GM21619 (cell line): ENCODE measurements around the gene PSMD1.
"Not testable (repeated sequence)": the region's sequence is repeated elsewhere in the genome, so short reads cannot be mapped to it uniquely, and the experiment has no call there.

Experiments used
- ATAC-seq: cut with Tn5 transposase; IDR thresholded peaks from one replicate; pipeline ENCODE4 v1.9.1; 2021; ENCODE audit not compliant: unreplicated experiment

The PSMD1 gene

GRCh38 chr2:231056453-231057416, at the start of gene PSMD1:
Gene PSMD1, plus strand, starts transcription at chr2:231056867. Its CDS starts 159 bp downstream, at chr2:231057026.
- ATAC-seq, result peak; percentile 70

DNA sequence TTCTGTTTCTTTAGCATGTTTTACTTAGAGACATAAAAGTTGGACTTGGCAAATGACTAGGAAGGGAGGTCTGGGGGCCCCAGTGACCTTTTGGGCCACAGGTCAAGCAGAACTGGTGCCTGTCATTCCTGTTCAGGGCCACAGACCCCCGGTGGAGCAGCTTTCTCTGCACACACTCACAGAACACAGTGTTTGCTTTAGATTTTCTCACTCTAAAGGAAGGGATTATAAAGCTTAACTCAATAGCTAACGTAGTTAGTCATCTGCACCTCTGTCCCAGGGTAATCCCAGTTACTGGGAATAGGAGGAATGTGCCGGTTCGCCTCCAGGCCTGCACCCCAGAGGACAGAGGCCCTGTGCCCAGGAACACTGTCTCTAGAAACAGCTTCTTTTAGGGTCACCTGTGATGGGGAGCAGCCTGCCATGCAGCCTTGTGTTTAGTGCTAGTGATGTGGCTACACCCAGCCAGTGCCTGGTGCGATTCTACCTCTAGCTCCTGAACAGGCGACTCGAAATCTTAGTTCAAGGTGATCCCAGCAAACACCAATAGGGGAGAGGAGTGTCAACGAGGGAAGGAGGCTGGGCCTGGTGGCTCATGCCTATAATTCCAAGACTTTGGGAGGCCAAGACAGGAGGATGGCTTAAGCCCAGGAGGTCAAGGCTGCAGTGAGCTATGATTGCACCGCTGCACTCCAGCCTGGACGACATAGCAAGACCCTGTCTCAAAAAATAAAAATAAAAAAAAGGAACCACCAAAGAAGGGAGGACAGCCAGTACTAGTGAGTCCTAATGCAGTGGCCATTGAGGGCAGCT, 49.2 kb upstream of the PSMD1 start:
- ATAC-seq, result no peak

GRCh38 chr2:231008131-231008530, 48.5 kb upstream of the PSMD1 start:
- no peak for ATAC-seq

DNA sequence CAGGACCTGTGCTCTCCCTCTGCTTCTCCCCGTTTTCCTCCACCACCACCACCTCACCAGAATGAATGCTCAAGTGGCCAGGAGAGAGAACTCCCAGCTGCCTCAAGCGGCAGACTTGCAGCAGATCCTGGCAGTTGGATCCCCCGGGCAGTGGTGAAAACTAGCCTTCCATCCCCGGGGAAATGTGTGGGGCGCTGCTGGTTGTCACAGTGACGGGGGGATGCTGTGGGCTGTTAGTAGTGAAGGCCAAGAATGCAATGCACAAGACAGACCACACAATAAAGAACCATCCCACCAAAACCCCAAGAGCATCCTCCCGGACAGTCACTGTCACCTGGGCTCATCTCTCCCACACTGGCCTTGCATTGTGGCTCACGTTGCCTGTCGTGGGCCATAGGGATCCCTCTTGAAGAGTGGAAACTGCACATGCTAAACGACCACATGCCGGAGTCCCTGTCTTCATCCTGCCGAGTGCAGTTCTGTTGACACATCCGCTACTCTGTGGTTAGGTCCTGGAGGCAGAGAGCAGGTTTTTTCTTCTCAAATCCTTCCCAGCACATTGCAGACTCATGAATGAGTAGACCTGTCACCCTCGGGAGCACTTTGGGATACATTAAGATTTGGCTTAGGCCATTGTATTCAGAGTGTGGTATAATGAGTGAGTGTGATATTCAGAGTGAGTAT, 47.3 kb upstream of the PSMD1 start:
- ATAC-seq, result no peak

- ATAC-seq, result no peak
Observed at GRCh38 chr2:231010201-231010730, 46.4 kb upstream of the PSMD1 start.

- ATAC-seq, result no peak
Observed at GRCh38 chr2:231011526-231011925, 45.1 kb upstream of the PSMD1 start.

DNA sequence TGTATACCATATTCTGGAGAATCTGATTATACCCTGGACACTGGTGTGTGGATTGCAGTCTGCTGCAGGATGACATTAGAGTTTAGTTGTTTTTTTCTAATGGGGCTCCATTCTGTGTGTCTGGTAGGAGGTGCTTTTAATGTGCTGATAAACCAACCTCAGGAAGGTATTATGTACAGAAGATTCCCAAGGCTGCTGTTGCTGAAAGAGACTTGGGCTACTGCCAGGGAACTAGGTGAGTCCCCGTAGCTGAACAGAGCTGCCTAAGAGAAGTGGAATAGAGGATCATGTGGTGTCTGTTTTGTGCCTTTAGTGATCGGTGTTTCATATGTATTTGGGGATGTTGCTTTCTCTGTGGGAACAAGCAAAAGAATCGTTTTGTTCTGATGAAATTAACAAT, 44.2 kb upstream of the PSMD1 start:
- no peak for ATAC-seq

DNA sequence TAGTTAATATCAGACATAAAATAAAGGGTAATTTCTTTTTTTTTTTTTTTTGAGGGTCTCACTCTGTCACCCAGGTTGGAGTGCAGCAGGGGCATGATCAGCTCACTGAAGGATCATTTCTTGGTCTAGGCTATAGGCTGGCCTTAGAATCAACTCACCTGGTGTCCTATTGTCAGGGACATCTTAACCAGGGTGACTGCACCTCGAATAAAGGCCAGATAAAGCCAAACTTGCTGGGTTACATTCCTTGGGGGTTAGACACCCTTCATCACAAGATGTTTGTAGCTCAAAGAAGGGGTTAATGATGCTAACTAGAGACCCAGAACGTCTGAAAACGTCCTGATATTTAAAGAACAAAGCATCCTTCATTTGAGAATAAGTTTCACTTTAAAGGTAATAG, 42.8 kb upstream of the PSMD1 start:
- ATAC-seq, result no peak

GRCh38 chr2:231015478-231015877, 41.2 kb upstream of the PSMD1 start:
- ATAC-seq, result no peak

DNA sequence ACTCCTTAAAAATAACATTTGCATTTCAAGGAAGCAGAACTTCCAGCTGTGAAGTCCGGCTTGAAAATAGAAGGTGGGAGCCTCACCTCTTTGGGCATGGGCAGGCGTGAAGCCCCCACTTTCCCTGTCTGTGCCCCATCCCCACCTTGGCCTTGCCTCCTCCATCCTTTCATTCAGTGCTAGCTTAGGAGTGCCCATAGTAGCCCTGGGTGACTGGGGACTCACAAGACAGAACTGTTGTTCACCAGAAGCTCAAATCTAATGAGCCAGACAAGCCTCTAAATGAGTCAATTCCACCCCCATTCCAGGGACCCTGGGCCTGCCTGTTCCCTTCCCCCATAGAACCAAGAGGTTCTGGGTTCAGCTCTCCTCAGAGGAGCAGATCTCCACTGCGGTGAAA, 40.7 kb upstream of the PSMD1 start:
- no peak for ATAC-seq

DNA sequence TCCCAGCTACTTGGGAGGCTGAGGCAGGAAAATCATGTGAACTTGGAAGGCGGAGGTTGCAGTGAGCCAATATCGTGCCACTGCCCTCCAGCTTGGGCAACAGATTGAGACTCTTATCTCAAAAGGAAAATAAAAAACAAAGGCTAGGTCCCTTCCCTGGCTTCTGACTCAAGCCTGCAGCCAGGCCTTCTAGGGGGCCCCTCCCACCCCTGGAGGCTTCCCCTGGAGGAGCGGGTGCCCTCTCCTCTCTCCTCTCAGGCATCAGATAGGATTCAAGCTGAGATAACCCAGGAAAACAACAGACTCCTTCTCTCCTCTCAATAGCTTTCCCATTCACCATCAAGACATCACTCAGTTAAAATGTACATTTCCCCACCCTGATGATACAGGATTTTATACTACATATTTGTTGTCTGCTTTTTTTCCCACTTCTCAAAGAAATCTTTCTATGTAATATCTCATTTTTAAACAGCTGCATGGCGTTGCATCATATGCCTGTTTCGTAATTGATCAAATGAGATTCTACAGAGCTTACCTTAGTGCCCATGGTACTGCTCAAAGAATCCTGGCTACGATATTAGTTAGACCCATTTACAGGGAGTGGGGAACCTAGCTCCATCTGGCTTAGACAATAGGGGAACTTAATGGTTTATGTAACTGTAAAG, 40.0 kb upstream of the PSMD1 start:
- no peak for ATAC-seq

GRCh38 chr2:231017231-231017598, 39.5 kb upstream of the PSMD1 start:
- ATAC-seq, result no peak

GRCh38 chr2:231018184-231018583, 38.5 kb upstream of the PSMD1 start:
- no peak for ATAC-seq

DNA sequence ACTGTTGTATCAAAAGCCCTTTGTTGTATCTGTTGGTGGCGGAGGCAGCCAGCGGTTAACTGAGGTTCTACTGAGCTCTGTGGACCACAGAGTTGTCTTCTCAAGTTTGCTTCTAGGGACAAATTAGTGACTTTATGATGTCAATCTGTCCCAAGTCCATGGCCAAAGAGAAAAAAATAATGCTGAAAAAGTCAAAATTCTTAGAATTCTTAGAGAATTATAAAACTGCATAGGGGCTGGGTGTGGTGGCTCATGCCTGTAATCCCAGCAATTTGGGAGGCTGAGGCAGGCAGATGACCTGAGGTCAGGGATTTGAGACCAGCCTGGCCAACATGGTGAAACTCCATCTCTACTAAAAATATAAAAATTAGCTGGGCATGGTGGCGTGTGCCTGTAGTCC, 31.6 kb upstream of the PSMD1 start:
- not testable (repeated sequence) for ATAC-seq

DNA sequence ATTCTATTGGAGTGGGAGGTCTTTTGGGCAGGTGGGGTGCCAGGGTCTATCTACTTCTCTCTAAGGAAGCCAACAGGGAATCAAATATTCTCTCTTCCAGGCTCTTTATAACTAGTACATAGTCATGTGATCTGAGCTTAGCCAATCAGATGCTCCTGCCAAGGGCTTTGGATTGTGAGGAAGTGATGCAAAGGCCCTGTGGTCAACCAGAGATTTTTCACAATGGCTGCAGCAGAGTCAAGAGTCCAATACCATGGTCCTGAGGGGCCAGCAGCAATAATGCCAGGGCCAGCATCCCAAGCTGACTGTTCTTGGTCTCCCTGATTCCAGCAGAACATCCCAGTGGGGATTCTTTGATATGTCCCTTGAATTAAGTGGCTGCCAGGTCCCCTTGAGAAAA, 27.8 kb upstream of the PSMD1 start:
- ATAC-seq, result no peak

- no peak for ATAC-seq
Observed at GRCh38 chr2:231029563-231029962, 27.1 kb upstream of the PSMD1 start.

GRCh38 chr2:231030725-231031124, 25.9 kb upstream of the PSMD1 start:
- no peak for ATAC-seq

DNA sequence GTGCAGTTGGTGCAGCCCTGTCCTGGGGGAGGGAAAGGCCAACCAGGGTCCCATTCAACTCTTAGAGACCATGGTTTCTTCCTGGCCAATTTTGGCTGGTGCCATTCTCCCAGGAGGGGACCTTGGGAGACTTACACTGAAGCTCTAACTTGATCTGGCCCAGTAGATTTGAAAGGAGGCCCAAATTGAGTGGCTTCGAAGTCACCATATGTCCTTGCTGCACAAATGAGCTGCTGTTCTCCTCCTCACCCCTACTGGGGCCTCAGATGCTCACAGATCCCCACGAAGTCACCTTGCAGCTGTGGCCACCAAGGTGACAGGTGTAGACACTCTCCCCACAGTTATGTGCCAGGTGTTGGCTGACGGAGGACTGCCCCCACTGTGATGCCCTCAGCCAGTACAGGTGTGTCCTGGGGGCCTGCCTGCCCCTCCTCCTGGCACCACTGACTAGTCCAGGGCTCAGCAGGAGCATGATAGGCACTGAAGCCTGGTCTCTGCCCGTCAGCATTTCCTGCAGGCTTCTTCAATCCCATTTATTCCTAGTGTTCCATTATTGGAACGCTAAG, 24.0 kb upstream of the PSMD1 start:
- no peak for ATAC-seq

- ATAC-seq, result no peak
Observed at GRCh38 chr2:231033147-231034132, 23.2 kb upstream of the PSMD1 start.
